ENCODE results near the gene ATG14.

The ATG14 gene

DNA sequence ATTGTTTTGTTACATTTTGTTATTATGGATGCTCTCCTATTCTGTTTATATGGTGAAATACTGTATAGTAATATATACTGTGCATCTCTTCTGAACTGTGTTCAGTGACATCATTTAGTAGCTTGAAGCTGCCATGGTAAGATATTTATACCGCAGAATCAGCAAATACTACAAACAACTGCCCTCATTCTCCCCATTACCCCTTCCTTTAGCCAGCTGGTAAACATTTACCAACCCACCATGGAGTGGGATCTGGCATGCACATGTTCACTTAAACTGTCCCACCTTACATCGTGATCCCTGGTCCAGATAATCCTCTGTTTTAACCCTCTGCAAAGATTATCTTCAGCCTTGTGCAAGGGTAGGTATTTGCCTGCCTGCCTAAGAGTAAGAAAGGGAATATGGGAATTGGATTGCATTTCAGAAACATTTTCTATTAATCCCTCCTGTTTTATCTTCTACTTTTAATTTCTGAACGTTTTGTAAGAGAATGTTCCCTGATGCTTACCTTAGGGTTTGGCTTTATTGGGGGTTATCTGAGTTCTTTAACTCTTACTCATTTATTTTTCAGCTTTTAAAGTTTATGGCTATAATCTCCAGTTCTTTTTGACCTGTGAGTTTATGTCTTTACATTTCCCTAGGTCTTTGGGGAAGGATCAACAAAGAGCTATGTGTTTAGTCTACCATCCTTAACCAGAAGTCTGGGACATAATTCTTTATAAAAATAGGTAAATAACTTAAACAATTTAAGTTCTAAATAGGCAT lies 93.9 kb downstream of the ATG14 start:
- DNase-seq (ENCODE audit: low read depth in 2 of 2, low spot score in 1 of 2): no peak

GRCh38 chr14:55316564-55316963 lies 95.1 kb downstream of the ATG14 start:
- DNase-seq (ENCODE audit: low read depth in 2 of 2, low spot score in 1 of 2): no peak

All from stimulated activated CD8-positive, alpha-beta memory T cell treated with anti-CD3 and anti-CD28 coated beads, Interleukin-4, amount 100 ng/mL, for 4 hours (primary cell).